ENCODE results near the gene CKM.
"Not testable (repeated sequence)": the region's sequence is repeated elsewhere in the genome, so short reads cannot be mapped to it uniquely, and the experiment has no call there.

The CKM gene

DNA sequence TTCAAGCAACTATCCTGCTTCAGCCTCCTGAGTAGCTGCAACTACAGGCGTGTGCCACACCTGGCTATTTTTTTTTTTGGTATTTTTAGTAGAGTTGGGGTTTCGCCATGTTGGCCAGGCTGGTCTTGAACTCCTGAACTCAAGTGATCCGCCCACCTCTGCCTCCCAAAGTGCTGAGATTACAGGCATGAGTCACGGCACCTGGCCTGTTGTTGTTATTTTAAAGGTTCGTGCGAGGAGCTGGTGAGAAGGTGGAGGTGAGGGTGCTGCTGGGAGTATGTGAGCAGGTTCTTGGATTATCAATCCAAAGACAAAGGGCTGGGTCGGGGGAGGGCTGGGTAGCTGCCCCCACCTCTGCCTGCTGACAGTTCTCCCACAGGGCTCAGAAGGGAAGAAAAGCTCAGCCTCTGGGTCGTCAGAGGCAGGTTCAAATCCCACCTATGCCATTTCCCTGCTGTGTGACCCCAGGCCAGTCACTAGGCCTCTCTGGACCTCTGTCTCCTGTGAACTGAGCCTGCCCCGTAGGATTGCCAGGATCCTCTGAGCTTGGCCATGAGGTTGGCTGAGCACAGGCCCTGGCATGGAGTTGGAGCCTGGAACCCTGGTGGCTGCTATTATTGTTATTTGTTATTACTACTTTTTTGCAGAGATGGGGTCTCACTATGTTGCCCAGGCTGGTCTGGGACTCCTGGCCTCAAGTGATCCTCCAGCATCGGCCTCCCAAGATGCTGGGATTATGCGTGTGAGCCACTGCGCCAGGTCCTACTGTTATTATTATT lies 1.5 kb downstream of the CKM start:
- DNase-seq (ENCODE audit: low read depth) = no peak

DNA sequence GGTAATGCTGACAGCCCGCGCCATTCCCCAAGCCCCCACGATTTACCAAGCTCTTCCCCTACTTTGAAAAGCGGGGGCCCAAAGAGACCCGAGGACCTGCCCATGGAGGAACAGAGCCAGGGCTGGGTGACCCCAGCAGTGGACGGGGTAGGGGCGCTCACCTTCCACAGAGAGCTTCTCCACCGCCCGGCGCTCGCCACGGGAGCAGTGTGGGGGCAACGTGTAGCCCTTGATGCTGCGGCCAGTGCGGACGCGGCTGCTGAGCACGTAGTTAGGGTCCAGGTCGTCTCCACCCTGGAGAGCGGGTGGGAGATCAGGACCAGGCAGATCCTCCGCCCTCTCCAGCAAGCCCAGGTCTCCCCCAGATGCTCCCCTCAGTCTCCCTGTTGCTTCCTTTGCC lies 7.4 kb downstream of the CKM start:
- no peak for DNase-seq (ENCODE audit: low read depth)

DNA sequence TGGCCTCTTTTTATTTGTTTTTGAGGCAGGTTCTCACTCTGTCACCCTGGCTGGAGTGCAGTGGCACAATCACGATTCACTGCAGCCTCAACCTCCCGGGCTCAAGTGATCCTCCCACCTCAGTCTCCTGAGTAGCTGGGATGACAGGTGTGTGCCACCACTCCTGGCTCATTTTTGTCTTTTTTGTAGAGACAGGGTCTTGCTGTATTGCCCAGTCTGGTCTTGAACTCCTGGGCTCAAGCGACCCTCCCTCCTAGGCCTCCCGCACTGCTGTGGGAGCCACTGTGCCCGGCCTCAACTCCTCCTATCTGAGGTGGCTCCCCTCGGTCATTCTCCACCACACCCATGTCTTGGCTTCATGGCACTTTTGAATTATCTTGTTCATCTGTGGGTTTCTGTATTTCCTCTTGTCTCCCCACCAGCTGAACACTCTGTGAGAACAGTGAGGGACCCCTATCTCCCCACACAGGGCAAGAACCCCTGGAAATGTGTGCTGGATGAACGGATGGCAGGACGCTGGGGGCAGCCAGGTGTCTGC lies 7.9 kb downstream of the CKM start:
- DNase-seq (ENCODE audit: low read depth) = no peak

DNA sequence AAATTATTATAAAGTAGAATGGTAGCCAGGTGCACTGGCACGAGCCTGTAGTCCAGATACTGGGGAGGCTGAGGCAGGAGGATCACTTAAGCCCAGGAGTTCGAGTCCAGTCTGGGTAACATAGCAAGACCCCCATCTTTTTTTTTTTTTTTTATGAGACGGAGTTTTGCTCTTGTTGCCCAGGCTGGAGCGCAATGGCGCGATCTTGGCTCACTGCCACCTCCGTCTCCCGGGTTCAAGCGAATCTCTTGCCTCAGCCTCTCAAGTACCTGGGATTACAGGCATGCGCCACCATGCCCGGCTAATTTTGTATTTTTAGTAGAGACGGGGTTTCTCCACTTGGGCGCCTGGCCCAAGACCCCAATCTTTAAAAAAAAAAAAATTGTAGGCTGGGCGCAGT lies 10.4 kb downstream of the CKM start:
- not testable (repeated sequence) for DNase-seq (ENCODE audit: low read depth)

DNA sequence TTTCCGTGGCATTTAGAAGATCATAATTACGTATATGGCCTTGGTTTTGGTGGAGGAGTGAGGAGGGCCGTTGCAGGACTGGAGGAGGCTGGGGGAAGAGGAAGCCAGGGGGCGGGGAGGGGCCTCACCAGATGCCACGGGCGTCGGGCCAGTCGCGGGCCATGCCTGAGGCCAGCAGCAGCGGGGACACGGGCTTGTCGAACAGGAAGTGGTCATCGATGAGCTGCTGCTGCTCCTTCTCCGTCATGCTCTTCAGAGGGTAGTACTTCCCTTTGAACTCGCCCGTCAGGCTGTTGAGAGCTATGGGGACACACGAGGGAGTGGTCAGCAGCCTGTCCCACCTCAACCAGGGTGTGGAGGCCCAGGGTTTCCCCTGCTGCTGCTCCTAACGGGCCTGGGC lies 11.1 kb downstream of the CKM start:
- no peak for DNase-seq (ENCODE audit: low read depth)

DNA sequence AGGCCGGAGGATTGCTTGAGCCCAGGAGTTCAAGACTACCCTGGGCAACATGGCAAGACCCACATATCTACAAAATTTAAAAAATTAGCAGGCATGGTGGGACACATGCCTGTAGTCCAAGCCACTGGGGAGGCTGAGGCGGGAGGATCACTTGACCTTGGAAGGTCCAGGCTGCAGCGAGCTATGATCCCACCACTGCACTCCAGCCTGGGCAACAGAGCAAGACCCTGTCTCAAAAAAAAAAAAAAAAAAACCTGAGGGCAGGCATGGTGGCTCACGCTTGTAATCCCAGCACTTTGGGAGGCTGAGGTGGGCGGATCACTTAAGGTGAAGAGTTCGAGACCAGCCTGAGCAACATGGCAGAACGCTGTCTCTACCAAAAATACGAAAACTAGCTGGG lies 13.4 kb downstream of the CKM start:
- not testable (repeated sequence) for DNase-seq (ENCODE audit: low read depth)

DNA sequence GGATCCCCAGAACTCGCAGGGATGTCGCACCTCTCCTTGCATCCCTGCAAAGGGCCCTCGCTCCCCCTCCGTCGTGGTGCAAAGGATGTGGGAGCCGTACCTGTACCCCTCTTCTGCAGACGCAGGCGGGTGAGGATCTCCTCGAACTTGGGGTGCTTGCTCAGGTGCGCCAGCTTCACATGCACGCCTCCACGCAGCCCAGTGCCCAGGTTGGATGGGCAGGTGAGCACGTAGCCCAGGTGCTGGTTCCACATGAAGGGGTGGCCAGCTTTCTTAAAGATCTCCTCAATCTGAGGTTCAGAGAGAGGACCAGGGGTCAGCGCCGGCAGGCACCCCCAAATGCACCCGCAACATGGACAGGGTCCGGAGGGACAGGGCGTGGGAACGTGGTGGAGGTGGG lies 15.3 kb downstream of the CKM start:
- DNase-seq (ENCODE audit: low read depth) = no peak

DNA sequence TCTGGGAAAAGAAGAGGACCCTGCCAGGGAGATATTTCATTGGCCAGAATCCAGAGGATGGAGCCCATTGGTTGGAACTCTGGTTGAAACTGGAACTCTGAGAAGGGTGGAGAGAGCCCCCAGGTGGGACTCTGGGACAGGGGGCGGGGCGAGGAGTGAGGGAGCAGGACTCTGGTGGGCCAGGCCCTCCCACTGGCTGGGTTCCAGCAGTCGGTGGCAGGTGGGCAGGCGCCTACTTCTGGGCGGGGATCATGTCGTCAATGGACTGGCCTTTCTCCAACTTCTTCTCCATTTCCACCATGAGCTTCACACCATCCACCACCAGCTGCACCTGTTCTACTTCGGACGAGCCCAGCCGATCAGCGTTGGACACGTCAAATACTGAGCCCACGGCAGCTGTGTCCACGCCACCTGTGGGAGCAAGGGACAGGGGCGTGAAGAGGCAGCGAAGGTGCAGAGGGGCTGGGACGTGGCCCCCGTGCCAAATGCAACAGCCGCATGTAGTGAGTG lies 16.1 kb downstream of the CKM start:
- DNase-seq (ENCODE audit: low read depth) = no peak

DNA sequence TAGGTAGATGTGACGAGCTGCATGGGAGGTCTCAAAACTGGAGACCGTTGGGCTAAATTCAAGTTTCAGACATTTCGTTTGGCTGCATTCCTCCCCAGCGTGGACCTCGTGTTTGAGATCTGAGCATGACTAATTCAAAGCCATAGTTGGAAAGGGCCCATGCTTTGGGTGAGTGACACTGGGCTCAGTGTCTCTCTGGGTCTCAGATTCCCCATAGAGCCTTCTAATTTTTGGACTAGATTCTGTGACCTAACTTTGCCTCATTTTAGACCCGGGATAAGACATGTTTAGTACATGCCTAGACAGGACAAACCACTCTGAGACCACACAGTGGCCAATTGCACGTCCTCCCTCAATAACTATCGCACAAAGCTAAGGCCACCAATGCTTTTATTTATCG lies 16.6 kb downstream of the CKM start:
- no peak for DNase-seq (ENCODE audit: low read depth)

DNA sequence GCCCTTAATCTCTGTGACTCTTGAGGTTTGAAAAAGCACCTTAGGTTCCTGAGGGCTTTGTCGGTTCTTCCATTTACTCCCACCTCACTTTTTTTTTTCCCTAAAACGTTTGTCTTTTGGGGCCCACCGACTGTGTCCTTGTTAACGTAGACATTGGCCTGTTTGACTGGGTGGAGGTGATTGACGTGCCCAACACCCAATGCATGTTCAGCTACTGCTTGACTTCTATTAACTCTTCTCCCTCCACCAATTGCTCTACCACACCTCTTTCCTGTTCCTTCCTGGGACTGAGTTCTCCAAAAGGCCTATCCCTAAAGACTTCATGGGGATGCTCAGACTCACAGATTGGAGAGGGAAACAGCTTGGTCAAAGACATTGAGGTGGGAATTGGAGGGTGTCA lies 17.3 kb downstream of the CKM start:
- DNase-seq (ENCODE audit: low read depth) = no peak

DNA sequence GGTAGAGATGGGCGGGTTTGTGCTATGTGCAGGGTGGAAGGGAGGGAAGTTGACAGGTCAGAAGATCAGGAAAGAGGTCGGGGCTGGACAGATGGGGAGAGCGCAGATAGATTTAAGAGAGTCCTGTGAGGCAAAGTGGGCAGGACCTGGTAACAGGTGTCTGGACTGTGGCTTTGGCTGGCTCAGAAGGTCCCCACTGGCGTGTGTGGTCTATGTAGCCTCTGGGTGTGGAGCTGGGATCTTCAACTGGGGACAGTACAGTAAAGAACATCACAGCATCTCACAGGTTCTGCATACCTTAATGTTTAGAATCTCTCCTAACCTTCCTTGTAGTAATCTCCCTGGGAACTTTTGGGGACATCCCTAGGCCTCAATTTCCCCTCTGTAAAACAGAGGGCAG lies 17.7 kb downstream of the CKM start:
- DNase-seq (ENCODE audit: low read depth) = no peak

DNA sequence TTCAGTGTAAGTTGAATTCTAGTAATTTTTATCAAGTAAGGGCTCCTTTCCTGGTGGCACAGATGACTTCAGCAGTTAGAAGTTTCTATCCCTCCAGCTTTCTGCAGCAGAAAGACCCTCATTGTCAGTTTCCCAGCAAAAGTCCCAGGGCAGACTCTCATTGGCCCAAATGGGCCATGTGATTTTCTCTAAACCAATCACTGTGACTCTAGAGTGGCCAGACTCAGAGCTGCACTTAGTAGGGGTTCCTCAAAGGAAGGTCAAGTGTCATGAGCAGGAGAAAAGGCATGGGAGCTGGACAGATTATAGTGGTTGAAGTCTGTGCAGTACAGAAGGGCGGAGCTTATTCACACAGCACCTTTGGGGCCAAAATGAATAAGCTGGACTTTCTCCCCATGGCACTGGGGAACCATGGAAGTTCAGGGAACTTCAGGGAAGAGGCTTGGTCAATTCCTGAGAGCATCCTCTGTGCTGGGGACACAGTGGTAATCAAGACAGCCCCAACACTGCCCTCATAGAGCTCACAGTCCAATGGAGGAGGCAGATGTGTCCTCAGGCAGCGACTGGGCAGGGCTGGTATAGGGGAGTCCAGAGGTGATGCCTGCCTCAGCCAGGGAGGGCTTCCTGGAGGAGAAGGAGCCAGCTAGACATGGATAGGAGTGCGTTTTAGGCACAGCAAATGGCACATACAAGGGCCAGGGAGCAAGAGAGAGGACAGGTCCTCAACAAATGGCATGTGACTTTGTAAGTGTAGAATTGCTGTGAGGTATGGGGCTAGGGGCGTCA lies 18.3 kb downstream of the CKM start:
- no peak for DNase-seq (ENCODE audit: low read depth)

DNA sequence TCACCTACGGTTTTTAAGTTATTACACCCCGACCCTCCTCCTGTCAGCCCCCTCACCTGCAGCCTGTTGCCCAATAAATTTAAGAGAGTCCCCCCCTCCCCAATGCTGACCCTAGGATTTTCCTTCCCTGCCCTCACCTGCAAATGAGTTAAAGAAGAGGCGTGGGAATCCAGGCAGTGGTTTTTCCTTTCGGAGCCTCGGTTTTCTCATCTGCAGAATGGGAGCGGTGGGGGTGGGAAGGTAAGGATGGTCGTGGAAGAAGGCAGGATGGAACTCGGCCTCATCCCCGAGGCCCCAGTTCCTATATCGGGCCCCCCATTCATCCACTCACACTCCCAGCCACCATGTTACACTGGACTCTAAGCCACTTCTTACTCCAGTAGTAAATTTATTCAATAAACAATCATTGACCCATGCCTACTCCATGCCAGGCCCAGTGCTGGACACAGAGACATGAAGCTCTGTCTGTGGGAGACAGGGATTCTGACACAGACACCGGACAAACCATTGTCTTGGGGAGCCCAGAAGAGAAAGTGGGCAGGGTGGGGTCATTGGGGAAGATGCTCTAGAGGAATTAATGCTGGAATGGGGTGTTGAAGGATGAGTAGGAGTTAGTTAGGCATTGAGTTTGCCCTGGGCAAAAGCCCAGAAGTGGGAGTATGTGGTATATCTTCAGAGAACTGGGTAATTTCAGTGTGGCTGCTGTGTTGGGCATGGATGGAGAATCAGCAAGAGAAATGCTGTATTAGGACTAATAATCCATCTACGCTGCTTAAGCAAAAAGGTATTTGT lies 19.2 kb downstream of the CKM start:
- no peak for DNase-seq (ENCODE audit: low read depth)

DNA sequence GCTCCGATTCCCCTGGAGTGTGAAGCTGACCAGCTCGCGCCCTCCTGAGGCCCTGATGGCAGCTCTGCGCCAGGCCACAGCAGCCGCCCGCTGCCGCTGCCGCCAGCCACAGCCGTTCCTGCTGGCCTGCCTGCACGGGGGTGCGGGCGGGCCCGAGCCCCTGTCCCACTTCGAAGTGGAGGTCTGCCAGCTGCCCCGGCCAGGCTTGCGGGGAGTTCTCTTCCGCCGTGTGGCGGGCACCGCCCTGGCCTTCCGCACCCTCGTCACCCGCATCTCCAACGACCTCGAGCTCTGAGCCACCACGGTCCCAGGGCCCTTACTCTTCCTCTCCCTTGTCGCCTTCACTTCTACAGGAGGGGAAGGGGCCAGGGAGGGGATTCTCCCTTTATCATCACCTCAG lies 20.3 kb downstream of the CKM start:
- DNase-seq (ENCODE audit: low read depth) = no peak

DNA sequence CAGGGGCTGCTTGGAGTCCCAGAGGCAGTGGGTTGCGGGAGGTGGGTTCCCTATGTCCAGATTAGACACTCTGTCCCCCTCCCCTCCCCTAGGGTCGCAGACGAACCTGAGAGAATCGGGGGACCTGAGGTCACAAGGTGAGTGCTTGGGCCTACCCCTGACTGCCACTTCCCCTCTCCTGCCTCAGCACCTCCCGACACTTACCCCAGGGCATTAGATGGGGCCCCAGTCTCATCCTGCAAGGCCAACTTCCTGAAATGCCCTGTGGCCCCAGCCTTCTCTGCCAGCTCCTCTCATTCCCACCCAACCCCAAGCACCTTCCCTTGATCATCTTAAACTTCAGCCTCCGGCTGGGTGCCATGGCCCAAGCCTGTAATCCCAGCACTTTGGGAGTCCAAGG lies 23.0 kb downstream of the CKM start:
- DNase-seq (ENCODE audit: low read depth) = no peak

DNA sequence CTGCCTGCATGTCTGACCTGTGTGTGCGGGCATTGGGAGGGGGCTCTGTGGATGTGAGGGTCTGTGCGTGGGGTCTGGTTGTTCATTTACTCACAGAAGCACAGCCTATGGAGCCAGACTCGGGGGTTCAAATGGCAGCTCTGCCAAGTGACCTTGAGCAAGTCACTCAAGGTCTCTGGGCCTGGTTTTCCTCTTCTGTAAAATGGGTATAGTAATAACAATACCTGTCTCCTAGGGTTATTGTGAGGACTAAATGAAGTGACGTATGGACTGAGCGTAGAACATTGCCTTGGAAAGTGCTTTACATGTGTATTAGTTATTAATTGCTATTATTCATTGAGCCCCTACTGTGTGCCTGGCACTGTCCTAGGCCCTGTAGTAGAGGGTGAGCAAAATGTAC lies 24.4 kb downstream of the CKM start:
- no peak for DNase-seq (ENCODE audit: low read depth)

DNA sequence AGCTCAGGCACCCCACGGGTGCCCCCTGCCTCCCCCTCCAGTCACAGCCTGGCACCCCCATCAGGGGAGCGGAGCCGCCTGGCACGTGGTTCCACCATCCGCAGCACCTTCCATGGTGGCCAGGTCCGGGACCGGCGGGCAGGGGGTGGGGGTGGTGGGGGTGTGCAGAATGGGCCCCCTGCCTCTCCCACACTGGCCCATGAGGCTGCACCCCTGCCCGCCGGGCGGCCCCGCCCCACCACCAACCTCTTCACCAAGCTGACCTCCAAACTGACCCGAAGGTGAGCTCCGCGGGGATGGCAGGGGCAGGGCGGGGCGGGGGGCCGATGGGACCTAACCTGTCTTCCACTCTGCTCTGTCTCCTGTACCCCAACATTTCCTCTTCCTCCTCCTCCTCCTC lies 25.0 kb downstream of the CKM start:
- no peak for DNase-seq (ENCODE audit: low read depth)

DNA sequence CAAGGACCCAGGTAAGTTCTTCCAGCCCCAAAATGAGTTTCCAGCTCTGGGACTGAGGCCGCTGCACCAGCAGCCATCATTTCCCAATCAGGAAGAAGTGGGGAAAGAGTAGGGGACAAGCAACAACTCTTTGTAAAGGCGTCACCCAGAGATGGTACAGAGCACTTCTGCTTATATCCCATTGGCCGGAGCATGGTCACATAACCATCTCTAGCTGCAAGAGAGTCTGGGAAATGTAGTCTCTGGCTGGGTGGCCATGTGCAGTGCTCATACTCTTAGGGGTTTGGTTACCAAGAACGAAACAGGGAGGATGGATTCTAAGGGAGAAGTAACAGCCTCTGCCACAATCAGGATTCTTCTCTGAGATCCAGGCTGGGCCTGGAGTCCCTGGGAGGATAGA lies 26.3 kb downstream of the CKM start:
- no peak for DNase-seq (ENCODE audit: low read depth)

DNA sequence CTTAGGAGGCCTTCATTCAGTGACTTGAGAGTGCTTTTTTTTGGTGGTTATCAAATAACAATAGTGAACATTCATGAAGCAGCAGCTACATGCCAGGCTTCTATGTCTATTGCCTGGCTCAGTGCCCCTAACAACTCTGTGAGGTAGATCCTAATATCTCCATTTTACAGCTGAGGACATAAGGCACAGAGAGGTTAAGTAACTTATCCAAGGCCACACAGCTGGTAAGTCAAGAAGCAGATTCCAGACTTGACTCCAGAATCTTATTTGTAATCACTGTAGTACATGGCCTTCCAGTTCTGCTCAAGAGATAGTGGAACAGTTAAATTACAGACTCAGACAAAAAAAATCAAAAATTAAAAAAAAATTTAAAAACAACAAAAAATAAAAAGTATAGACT lies 26.8 kb downstream of the CKM start:
- DNase-seq (ENCODE audit: low read depth) = no peak

DNA sequence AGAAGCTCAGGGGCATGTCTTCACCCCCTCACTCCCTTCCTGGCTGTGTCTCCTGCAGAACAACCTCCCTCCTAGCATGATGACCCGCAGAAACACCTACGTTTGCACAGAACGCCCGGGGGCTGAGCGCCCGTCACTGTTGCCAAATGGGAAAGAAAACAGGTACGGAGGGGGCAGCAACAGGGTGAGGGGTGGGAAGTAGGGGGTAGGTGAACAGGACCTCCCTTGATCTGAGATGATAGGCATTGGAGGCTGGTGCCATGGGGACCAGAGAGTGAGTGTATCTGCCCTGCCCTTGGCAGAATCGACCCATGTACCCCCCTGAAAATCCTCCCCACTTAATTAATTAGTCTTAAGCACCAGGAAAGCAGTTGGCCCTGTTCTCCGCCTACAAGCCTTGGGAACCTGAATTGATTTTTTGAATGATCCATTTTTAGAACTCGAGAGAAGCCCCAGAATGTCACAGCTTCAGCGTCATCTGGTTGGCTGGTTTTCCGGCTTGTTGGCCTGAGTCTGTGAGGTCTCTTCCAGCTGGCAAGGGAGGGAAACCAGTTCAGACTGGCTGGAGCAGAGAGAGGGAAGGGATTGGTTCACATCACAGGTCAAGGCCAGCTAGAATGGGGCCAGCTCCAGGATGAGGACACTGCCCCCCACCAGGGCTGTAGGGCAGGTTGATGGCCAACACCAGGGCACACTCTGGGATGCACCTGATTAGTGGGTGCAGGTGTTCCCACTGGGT lies 28.2 kb downstream of the CKM start:
- DNase-seq (ENCODE audit: low read depth) = no peak

DNA sequence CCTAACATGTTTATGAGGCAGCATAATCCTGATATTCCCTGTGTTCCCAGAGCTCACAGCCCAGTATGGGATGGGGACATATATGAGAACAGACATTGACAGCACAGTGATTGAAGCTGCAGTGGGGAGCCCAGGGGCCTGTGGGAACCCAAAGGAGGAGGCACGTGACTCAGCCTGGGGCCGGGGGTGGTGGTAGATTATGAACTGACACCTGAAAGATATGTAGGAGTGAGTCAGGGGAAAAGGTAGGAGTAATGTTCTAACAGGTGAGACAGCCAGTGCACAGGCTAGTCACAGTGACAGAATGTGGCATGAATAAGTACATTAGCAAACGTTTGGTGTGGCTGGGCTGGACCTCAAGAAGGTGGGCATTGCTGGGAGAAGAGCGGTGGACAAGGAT lies 29.0 kb downstream of the CKM start:
- peak; percentile 4 for DNase-seq (ENCODE audit: low read depth)

DNA sequence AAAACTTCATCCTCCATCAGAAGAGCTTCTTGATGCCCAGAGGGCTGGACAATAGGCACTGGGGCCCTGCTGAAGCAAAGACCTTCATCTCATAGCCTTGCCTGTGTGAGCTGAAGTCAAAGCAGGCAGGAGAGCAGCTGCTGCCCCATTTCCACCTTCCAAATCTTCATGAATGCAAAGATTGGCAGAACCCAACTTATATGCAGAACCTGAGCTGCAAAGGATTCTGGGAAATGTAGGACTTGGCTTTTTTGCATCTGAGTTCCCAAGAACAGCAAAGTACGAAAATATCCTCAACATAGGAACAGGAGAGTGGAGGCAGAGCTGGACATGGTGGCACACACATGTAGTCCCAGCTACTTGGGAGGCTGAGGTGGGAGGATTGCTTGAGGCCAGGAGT lies 30.8 kb downstream of the CKM start:
- DNase-seq (ENCODE audit: low read depth) = no peak

Data from stimulated activated CD8-positive, alpha-beta memory T cell treated with anti-CD3 and anti-CD28 coated beads, Interleukin-4, amount 100 ng/mL, for 24 hours (primary cell).